ENCODE data around the gene FPR2.

DNA sequence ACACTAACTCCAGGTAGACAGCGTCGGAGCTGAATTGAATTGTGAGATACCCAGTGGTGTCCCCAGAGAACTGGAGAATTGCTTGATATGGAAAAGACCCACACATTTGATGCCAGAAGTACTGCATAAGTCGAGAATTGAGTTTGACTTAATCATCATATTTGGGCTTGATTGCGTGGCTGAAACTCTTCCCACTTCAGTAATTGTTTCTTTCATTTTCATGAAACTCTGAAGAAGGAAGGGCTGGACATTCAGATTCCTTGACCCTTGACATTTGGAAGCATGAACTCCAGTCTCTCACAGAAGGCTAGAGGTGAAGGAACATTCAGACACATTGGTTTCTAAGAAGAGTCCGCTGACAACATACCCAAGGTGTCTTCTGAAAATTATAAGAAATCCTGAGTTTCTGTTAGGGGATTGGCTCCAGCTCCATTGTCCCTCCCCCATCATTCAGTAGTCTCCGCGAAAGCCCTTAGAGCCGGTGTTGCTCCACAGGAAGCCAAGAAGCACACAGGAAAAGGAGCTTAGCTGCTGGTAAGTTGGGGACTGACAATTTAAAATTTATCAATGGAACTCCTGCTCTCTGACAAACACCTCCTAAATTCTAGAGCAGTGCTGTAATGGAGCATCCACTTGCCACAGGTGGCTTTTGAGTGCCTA is at the start of gene FPR2:
- no peak for TF ChIP-seq POLR2A (IDR thresholded peaks at IDR 0.05)
- TF ChIP-seq, protein P1, sequence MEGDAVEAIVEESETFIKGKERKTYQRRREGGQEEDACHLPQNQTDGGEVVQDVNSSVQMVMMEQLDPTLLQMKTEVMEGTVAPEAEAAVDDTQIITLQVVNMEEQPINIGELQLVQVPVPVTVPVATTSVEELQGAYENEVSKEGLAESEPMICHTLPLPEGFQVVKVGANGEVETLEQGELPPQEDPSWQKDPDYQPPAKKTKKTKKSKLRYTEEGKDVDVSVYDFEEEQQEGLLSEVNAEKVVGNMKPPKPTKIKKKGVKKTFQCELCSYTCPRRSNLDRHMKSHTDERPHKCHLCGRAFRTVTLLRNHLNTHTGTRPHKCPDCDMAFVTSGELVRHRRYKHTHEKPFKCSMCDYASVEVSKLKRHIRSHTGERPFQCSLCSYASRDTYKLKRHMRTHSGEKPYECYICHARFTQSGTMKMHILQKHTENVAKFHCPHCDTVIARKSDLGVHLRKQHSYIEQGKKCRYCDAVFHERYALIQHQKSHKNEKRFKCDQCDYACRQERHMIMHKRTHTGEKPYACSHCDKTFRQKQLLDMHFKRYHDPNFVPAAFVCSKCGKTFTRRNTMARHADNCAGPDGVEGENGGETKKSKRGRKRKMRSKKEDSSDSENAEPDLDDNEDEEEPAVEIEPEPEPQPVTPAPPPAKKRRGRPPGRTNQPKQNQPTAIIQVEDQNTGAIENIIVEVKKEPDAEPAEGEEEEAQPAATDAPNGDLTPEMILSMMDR (IDR thresholded peaks at IDR 0.05): no peak
